Activated CD8-positive, alpha-beta memory T cell treated with anti-CD3 and anti-CD28 coated beads, Interleukin-2, amount 50 U/mL, for 4 hours (primary cell): Measurements from ENCODE around the gene HOXB4.

Experiments
- DNase-seq: peaks from one replicate; pipeline ENCODE4 v3.0.0-alpha.2; 2020

Gene HOXB4

GRCh38 chr17:48569240-48569582 lies 8.9 kb downstream of the HOXB4 start:
- DNase-seq, result no peak

GRCh38 chr17:48568499-48569239 lies 9.5 kb downstream of the HOXB4 start:
- no peak for DNase-seq

- DNase-seq, result no peak
Measured at GRCh38 chr17:48567646-48568354, 10.3 kb downstream of the HOXB4 start.

GRCh38 chr17:48567209-48567608 lies 10.9 kb downstream of the HOXB4 start:
- no peak for DNase-seq

GRCh38 chr17:48566717-48567116 lies 11.4 kb downstream of the HOXB4 start:
- DNase-seq, result no peak

DNA sequence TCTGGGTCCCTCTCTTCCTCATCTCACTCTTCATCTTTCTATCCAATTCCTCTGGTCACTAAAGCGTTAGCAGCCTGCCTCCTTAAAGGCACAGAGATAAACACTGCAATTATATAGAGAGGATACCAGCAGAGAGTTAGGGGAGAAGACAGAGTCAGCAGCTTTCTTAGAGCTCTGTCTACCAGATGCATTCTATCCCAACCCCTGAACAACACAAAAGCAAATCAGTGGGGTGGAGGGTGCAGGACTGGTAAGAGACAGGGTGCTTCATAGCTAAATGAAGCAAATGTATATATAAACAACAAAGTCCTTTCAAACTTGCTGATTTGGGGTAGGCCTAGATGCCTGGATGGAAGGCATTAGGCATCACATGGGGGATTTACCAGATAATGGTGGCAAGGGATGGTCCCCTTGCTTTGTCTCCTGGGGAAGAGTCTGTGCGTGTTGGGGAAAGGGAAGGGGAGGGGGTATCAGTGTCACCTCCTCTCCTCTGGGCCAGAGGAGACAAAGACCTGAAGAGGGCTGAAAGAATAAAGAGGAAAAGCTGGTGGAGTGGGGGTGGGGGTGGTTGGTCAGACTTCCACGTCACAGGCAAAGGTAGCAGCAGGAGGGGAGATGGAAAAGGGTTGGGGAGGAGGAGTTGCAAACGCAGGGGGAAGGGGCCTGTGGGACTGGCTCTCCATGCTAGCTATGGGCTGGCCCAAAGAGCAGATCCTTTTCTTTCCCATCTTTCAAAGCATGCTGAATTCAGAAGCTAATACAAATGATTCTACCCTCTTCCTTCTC lies 12.0 kb downstream of the HOXB4 start:
- DNase-seq, result no peak

- DNase-seq, result no peak
Measured at GRCh38 chr17:48565022-48565554, 13.1 kb downstream of the HOXB4 start.

DNA sequence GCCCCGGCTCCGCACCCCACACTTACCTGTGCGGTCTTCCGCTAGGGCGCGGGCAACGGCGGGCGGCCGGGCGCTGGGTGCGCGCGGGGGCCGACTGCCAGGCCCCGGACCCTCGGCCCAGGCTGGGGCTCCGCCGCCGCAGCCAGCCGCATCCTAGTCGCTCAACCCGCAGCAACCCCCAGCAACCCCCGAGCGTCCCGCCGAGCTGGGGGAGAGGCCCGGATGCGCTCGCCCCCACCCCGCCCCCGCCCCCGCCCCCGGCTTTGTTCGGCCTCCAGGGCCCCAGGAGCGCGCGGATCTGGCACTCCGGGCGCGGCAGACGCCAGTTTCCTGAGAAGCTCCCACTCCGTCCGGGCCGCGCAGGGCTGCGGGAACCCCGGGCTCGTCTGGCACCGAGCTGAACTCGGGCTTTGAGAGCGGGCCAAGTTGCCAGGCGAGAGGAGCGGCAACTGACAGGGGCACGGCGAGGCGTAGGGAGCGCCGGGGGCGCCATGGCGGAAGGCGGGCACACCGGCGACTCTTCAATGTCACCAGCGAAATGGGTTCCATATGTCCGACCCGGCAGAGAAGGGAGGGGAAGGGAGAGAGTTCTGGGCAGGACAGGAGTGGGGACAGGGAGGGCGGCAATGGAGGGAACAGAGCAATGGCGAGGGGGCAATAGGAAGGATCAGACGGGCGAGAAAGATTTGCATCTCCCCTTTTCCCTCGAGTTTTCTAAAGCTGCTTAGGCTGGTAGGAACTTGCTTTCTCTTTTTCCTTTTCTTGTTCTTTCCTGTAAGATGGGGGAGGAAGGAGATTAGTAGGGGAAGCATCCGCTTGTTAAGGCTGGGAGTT lies 13.7 kb downstream of the HOXB4 start:
- no peak for DNase-seq

GRCh38 chr17:48563867-48564187 lies 14.3 kb downstream of the HOXB4 start:
- DNase-seq, result no peak

GRCh38 chr17:48563385-48563838 lies 14.7 kb downstream of the HOXB4 start:
- no peak for DNase-seq

GRCh38 chr17:48562934-48563333 lies 15.2 kb downstream of the HOXB4 start:
- DNase-seq, result no peak

GRCh38 chr17:48561884-48562810 lies 16.0 kb downstream of the HOXB4 start:
- DNase-seq, result no peak

DNA sequence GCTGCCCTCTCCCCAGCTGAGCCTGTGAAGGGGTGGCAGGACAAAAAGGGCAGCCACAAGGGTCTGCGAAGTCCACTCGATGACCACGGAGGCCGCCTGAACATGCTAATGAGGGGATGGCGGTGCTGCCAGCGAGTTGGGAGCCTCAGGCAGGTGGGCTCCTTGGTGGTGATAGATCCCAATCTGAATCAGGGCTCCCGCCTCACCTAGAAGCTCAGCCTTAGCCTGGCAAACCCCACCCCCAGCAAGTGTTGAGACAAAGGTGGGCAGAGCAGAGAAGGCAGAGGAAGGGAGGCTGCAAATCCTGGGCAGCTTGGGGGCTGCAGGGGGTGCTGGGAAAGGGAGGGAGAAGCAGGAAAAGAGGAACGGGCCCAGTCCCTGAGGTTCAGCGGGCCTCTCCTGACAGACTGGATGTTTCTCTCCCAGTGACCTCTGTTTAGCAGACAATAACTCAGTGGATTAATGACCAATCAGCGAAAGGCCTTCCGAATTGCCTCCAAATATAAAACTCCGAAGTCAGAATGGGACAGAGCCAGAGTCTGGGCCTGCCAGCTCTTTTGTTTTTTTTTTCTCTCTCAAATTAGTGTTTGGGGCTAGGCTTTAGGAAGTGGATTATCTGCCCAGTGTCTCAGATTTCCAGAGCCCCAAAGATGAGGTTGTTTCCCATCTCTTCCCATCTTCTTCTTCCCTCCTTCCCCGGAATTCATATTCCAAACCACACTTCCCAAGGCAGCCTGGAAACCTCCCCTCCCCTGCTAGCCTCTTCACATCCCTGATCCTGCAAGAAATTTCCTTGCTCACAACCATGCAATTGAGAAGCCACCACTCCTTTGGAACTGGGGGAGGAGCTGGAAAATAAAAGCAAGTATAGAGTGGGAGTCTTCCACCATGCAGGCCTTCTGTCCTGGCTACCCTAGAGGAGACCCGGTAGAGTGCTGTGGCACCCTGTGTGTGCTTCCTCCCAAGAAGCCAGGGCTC lies 18.0 kb downstream of the HOXB4 start:
- no peak for DNase-seq

GRCh38 chr17:48559122-48559839 lies 18.9 kb downstream of the HOXB4 start:
- DNase-seq, result no peak

GRCh38 chr17:48558831-48559121 lies 19.4 kb downstream of the HOXB4 start:
- no peak for DNase-seq

DNA sequence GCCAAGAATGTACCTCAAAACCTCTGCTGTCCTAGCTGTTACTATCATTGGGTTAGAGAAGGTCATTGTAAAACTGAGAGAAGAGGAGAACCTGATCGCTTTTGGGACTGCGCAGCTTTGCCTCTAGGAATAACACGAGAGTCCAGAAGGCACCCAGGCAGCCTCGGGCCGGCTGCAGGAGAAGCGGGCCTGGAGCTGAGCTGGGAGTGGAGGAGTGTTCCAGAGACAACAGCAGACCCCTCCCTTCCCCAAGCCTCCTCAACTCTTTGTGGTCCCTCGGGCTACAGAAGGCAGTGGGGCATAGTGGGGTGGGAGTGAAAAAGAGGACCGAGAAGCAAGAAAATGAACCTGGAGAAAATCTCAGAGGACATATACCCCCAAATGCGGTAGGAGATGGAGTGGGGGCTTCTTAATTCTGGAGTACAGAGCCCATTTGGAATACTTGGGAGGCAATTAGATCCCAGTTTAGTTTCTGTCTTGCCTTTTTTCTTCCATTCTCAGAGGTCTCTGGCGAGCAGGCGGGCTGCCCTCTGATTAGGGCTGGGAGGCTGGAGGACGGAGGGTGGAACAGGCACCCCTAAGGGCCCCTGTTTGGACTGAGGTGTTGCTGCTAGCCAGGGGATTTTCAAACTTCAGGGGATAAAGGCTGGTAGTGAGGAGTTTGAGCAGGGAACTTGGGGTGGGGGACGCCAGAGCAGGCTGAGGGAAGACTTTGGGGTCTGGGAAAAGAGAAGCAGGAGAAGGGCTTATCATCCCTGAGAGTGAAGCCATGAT lies 19.9 kb downstream of the HOXB4 start:
- DNase-seq, result no peak

GRCh38 chr17:48556576-48557401 lies 21.4 kb downstream of the HOXB4 start:
- no peak for DNase-seq

DNA sequence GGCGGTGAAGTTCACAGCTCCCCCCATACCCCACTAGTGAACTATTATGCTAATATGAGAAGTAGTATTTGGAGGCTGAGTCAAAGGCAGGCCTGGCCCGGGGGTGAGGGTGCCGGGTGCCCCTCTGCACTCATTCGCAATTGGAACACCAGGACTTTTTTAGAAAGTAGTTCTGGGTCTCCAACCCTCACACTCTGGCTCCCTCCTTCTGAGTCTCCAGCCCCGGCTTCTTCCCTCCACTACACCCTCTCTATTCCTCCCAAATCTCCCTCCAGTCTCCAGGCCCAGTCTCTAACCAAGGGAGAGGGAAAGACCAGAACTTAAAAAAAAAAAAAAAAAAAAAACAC lies 21.9 kb downstream of the HOXB4 start:
- DNase-seq, result no peak
